T47D (cell line): Measurements from ENCODE around the gene MAT2A.
"Not testable (repeated sequence)": the region's sequence is repeated elsewhere in the genome, so short reads cannot be mapped to it uniquely, and the experiment has no call there.

ENCODE experiments used
- DNase-seq, 2 experiments: peaks; one replicate each; pipeline versions ENCODE4 v3.0.0 to v3.0.0-alpha.2; 2011 to 2012; ENCODE audit warnings: low read depth in 1 of 2, low spot score in 1 of 2
- JUND ChIP-seq: IDR thresholded peaks from 2 replicates; pipeline ENCODE4 v1.6.1; 2012; ENCODE audit warnings: low read depth
- in situ Hi-C: cut with HindIII; loops from 2 replicates; pipeline ENCODE4 v1.10.0; 2016; ENCODE audit warnings: low sequenced_read_pairs, low pct_unique_long_range_greater_than_20kb

The MAT2A gene

GRCh38 chr2:85531589-85531988 is 7.4 kb upstream of the MAT2A start:
- in situ Hi-C loops, result no loop called here
- DNase-seq, result no peak
- TF ChIP-seq JUND, result no peak

GRCh38 chr2:85534099-85534498 is 4.9 kb upstream of the MAT2A start:
- no peak for TF ChIP-seq JUND
- in situ Hi-C loops, result no loop called here
- DNase-seq, result no peak

GRCh38 chr2:85534881-85535280 is 4.1 kb upstream of the MAT2A start:
- DNase-seq, result no peak
- in situ Hi-C loops, result no loop called here
- TF ChIP-seq JUND, result no peak

- TF ChIP-seq JUND, result no peak
- in situ Hi-C loops, result no loop called here
- DNase-seq, result no peak
Observed at GRCh38 chr2:85536479-85536878, 2.5 kb upstream of the MAT2A start.

- DNase-seq, result peak in 1 of 2 experiments; percentile 50
- in situ Hi-C loops, result no loop called here
- TF ChIP-seq JUND, result no peak
Observed at GRCh38 chr2:85537600-85538506, 1.1 kb upstream of the MAT2A start.

GRCh38 chr2:85539361-85540132 is 579 bp downstream of the MAT2A start:
- TF ChIP-seq JUND, result no peak
- in situ Hi-C loops, result no loop called here
- peak in 1 of 2 experiments; percentile 71 for DNase-seq

- DNase-seq, result peak in 1 of 2 experiments; percentile 5
- in situ Hi-C loops, result no loop called here
- no peak for TF ChIP-seq JUND
Observed at GRCh38 chr2:85540133-85540648, 1.2 kb downstream of the MAT2A start.

- no peak for DNase-seq
- no peak for TF ChIP-seq JUND
- in situ Hi-C loops, result no loop called here
Observed at GRCh38 chr2:85541262-85541661, 2.3 kb downstream of the MAT2A start.

- in situ Hi-C loops, result no loop called here
Observed at GRCh38 chr2:85541753-85542457, 2.9 kb downstream of the MAT2A start.

GRCh38 chr2:85542777-85543176 is 3.8 kb downstream of the MAT2A start:
- DNase-seq, result no peak
- in situ Hi-C loops, result no loop called here
- TF ChIP-seq JUND, result no peak

More at GRCh38 chr2:85541753-85542457, 2.9 kb downstream of the MAT2A start:
- TF ChIP-seq JUND, result no peak
- DNase-seq, result peak in 1 of 2 experiments; percentile 18

GRCh38 chr2:85544254-85544691 is 5.3 kb downstream of the MAT2A start:
- in situ Hi-C loops, DNase-seq: not testable (repeated sequence)

- in situ Hi-C loops, DNase-seq: not testable (repeated sequence)
Observed at GRCh38 chr2:85544915-85545779, 6.2 kb downstream of the MAT2A start.
